HG03432 (cell line): ENCODE data around the gene ULK1.
"Not testable (repeated sequence)": the region's sequence is repeated elsewhere in the genome, so short reads cannot be mapped to it uniquely, and the experiment has no call there.

Source experiments
- ATAC-seq: cut with Tn5 transposase; IDR thresholded peaks from one replicate; pipeline ENCODE4 v1.9.1; 2021; ENCODE audit warnings: mild to moderate bottlenecking, moderate library complexity; ENCODE audit not compliant: unreplicated experiment

The ULK1 gene

DNA sequence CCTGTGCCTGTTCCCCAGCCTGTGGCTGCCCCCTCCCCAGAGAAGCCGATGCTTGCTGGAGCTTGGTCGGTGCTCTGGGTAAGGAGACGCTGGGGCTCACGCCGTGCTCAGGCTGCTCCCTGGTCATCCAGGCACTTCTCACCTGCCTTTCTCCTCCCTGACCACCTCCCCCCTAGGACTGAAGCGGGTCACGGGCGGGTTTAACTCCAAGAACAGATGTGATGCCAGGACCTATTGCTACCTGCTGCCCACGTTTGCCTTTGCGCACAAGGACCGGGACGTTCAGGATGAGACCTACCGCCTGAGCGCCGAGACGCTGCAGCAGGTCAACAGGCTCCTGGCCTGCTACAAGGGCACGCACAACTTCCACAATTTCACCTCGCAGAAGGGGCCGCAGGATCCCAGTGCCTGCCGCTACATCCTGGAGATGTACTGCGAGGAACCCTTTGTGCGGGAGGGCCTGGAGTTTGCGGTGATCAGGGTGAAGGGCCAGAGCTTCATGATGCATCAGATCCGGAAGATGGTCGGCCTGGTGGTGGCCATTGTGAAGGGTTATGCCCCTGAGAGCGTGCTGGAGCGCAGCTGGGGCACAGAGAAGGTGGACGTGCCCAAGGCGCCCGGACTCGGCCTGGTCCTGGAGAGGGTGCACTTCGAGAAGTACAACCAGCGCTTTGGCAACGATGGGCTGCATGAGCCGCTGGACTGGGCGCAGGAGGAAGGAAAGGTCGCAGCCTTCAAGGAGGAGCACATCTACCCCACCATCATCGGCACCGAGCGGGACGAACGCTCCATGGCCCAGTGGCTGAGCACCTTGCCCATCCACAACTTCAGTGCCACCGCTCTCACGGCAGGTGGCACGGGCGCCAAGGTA is 46.9 kb downstream of the ULK1 start:
- no peak for ATAC-seq

DNA sequence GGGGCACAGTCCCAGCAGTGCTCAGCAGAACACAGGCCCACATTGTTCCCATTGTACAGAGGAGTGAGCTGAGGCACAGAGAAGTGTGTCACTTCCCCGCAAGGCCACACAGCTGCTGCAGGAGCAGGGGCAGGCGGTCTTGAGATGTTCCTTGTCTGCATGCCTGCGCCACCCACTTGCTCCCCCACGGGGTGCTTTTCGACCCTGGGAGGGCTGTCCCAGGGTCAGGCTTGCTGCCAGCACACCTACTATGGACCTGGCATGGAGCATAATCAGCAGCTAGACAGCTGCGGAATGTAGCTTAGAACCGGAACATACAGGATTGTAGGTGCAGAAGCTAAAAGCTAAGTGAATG is 47.5 kb downstream of the ULK1 start:
- ATAC-seq, result no peak

GRCh38 chr12:131942671-131943070 is 48.2 kb downstream of the ULK1 start:
- ATAC-seq, result no peak

- no peak for ATAC-seq
These were observed 49.0 kb downstream of the ULK1 start for GRCh38 chr12:131943389-131943788.

- ATAC-seq, result no peak
These were observed 49.5 kb downstream of the ULK1 start for GRCh38 chr12:131943876-131944275.

GRCh38 chr12:131944601-131945251 is 50.3 kb downstream of the ULK1 start:
- no peak for ATAC-seq

- no peak for ATAC-seq
These were observed 52.3 kb downstream of the ULK1 start for GRCh38 chr12:131946757-131947156.

DNA sequence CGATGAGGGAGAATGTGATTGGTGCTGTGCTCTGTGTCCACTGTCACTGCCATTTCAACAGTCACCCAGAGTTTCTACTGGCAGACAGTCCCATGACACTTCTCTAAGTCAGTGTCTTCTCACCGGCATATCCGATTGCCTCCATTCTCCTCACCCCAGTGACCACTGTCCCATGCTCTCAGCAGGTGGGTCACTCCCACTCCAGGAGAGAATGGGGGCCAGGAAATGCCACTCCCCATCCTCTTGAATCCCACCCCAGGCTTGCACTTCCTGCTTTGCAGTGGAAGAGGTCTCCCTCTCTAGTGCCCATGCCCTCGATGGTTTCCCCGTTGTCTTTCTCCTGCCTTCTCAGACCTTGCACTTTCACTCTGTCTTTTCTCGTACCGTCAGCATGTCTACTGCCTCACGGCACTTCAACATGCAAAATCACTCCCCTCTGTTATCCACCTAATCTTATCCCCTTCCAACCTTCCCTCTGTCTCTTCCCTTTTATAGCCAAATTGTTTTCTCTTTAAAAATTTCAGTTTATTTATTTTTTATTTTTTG is 53.1 kb downstream of the ULK1 start:
- ATAC-seq, result no peak

DNA sequence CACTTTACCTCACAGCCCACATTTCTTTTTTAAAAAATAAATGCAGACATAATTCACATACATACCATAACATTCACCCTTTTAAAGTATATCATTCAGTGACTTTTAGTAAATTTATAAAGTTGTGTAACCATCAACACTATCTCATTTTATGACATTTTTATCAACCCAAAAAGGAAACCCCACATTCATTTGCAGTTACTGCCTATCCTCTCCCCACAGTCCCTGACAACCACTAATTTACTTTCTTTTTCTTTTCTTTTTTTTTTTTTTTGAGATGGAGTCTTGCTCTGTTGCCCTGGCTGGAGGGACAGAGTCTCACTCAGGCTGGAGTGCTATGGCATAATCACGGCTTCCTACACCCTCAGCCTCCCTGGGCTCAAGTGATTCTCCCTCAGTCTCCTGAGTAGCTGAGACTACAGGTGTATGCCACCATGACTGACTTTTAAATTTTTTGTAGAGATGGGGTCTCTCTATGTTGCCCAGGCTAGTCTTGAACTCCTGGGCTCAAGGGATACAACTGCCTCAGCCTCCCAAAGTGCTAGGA is 53.8 kb downstream of the ULK1 start:
- ATAC-seq, result no peak

DNA sequence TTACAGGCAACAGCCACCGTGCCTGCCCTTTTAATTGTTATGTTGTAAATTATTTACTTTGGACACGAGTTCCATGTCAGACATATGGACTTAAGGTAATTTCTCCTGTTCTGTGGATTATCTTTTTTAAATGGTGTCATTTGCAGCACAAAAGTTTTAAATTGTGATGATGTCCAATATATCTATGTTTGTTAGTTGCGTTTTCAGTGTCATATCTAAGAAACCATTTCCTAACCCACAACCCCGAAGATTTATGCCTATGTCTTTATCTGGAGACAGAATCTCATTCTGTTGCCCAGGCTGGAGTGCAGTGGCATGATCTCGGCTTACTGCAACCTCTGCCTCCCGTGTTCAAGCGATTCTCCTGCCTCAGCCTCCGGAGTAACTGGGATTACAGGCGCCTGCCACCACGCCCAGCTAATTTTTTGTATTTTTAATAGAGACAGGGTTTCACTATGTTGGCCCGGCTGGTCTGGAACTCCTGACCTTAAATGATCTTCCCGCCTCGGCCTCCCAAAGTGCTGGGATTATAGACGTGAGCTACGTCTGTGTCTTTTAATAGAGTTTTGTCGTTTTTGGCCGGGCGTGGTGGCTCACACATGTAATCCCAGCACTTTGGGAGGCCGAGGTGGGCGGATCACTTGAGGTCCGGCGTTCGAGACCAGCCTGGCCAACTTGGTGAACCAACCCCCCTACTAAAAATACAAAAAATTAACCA is 54.5 kb downstream of the ULK1 start:
- ATAC-seq, result not testable (repeated sequence)

GRCh38 chr12:131949431-131950181 is 55.2 kb downstream of the ULK1 start, which contains the start of gene EP400:
TSS of gene EP400 (plus strand) at chr12:131949942. CDS start at chr12:131960620, 10,678 bp downstream.
- ATAC-seq, result peak; percentile 92

- ATAC-seq, result peak; percentile 34
These were observed 55.9 kb downstream of the ULK1 start for GRCh38 chr12:131950182-131950913.

DNA sequence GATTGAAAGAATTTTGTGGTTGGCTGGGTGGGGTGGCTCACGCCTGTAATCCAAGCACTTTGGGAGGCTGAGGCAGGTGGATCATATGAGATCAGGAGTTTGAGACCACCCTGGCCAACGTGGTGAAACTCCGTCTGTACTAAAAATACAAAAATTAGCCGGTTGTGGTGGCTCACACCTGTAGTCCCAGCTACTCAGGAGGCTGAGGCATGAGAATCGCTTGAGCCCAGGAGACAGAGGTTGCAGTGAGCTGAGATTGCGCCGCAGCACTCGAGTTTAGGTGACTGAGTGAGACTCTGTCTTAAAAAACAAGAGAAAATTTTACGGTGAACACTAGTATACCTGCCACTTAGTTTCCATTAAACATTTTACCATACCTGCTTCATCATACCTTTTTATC is 59.4 kb downstream of the ULK1 start:
- not testable (repeated sequence) for ATAC-seq

- ATAC-seq, result not testable (repeated sequence)
These were observed 60.0 kb downstream of the ULK1 start for GRCh38 chr12:131954460-131954859.

- no peak for ATAC-seq
These were observed 64.7 kb downstream of the ULK1 start for GRCh38 chr12:131959116-131959515.

DNA sequence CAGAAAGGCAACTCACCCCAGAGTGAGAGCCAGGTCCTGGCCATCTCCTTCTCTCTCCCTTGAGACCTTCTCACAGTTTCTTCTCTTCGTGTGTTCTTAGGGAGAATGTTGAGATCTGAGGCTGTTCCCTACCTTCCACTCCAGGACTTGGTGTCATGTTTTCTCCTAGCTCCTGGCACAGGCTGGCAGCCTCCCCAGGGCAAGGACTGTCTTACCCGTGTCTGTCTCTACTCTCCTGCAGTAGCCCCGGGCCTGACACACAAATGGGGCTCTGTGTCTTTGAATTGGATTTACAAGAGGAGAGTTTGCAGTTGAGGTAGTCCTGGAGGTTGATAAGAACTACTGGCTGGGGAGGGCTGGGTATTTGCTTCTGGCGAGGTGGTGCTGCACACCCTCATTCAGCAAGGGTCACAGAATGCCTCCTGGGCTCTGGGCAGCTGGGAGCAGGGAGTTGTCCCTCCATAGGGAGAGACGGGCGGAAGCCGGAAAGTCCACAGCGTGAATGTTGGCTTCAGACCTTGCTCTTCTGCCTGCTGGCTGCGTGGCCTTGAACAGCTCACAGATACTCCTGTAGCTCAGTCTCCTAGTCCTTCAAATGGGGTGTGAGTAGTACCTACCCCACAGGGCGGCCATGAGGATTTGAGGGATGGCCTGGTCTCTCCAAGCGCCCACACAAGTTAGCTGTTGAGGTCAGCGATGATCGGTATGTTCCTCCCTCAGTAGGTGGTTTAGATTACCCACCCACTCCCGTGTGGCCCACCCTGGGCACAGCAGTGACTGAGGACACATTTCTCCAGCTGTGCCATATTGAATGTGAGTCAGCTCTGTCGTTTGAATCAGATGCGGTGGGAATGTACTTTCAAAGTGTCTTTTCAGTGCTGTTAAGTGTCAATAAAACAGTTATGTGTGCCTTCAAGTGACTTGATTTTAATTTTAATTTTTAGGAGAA is 65.5 kb downstream of the ULK1 start:
- ATAC-seq, result no peak

DNA sequence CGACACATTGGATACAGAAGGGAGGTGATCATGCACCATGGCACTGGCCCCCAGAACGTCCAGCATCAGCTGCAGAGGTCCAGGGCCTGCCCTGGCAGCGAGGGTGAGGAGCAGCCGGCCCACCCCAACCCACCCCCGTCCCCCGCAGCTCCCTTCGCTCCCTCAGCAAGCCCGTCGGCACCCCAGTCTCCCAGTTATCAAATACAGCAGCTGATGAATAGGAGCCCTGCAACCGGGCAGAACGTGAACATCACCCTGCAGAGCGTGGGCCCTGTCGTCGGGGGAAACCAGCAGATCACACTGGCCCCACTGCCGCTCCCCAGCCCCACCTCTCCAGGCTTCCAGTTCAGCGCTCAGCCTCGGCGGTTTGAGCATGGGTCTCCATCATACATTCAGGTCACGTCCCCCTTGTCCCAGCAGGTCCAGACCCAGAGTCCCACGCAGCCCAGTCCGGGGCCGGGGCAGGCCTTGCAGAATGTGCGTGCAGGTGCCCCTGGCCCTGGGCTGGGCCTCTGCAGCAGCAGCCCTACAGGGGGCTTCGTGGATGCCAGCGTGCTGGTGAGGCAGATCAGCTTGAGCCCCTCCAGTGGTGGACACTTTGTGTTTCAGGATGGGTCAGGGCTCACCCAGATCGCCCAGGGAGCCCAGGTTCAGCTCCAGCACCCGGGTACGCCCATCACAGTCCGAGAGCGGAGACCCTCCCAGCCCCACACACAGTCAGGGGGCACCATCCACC is 66.3 kb downstream of the ULK1 start:
- not testable (repeated sequence) for ATAC-seq

- not testable (repeated sequence) for ATAC-seq
These were observed 66.9 kb downstream of the ULK1 start for GRCh38 chr12:131961328-131961727.
